SK-N-SH (cell line): ENCODE data around the gene ADCY1.

Experiments used
- EP300 ChIP-seq, 2 experiments: IDR thresholded peaks; 2 replicates each; pipeline versions ENCODE4 v1.4.0 to v1.6.1; 2012; ENCODE audit warnings: borderline replicate concordance in 1 of 2, low read depth in 1 of 2, low read length in 1 of 2
- RAD21 ChIP-seq: IDR thresholded peaks from 2 replicates; pipeline ENCODE4 v1.6.1; 2012; ENCODE audit warnings: mild to moderate bottlenecking, low read length
- TF ChIP-seq, protein P1 (sequence below): IDR thresholded peaks from 2 replicates; pipeline ENCODE4 v1.4.0; 2012; ENCODE audit warnings: low read depth
- TF ChIP-seq, protein P2 (sequence below): fragments of 200-600 bp; sonication (generic); IDR thresholded peaks from 2 replicates; pipeline ENCODE4 v1.6.1; 2017; ENCODE audit warnings: antibody characterized with exemption, mild to moderate bottlenecking, moderate library complexity

GRCh38 chr7:45543473-45543872 lies 30.7 kb upstream of the ADCY1 start:
- TF ChIP-seq RAD21 (no peak), EP300 (IDR thresholded peaks at IDR 0.05; ENCODE audit: borderline replicate concordance in 1 of 2, low read depth in 1 of 2, low read length in 1 of 2) (no peak)
- TF ChIP-seq, protein P1, sequence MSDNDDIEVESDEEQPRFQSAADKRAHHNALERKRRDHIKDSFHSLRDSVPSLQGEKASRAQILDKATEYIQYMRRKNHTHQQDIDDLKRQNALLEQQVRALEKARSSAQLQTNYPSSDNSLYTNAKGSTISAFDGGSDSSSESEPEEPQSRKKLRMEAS: no peak
- TF ChIP-seq, protein P2, sequence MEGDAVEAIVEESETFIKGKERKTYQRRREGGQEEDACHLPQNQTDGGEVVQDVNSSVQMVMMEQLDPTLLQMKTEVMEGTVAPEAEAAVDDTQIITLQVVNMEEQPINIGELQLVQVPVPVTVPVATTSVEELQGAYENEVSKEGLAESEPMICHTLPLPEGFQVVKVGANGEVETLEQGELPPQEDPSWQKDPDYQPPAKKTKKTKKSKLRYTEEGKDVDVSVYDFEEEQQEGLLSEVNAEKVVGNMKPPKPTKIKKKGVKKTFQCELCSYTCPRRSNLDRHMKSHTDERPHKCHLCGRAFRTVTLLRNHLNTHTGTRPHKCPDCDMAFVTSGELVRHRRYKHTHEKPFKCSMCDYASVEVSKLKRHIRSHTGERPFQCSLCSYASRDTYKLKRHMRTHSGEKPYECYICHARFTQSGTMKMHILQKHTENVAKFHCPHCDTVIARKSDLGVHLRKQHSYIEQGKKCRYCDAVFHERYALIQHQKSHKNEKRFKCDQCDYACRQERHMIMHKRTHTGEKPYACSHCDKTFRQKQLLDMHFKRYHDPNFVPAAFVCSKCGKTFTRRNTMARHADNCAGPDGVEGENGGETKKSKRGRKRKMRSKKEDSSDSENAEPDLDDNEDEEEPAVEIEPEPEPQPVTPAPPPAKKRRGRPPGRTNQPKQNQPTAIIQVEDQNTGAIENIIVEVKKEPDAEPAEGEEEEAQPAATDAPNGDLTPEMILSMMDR: no peak
